GM06990 (cell line): Measurements from ENCODE around the gene KCNA2.

Experiments used
- DNase-seq: peaks from one replicate; pipeline ENCODE4 v3.0.0-alpha.2; 2011; ENCODE audit not compliant: insufficient read length; ENCODE audit errors: extremely low read depth
- H3K27me3 ChIP-seq: replicated peaks from 2 replicates; pipeline ENCODE4 v1.6.0; 2011; ENCODE audit warnings: low read length; ENCODE audit not compliant: control insufficient read depth, insufficient read depth
- H3K36me3 ChIP-seq: 2 replicates; pipeline ENCODE4 v1.5.1; 2011; ENCODE audit warnings: low read length; ENCODE audit not compliant: control insufficient read depth, insufficient read depth
- H3K4me3 ChIP-seq: replicated peaks from 2 replicates; pipeline ENCODE4 v1.5.1; 2011; ENCODE audit warnings: low read depth, mild to moderate bottlenecking, control low read depth, low read length
- CTCF ChIP-seq: IDR thresholded peaks from 2 replicates; pipeline ENCODE4 v1.5.1; 2011; ENCODE audit warnings: low read length, control low read depth, mild to moderate bottlenecking, inconsistent platforms; ENCODE audit not compliant: insufficient read depth, poor library complexity, severe bottlenecking

KCNA2 gene

GRCh38 chr1:110617116-110617515, 11.0 kb upstream of the KCNA2 start:
- no peak for TF ChIP-seq CTCF
- Histone ChIP-seq H3K36me3 (no peaks in the 10 kb centered on the region), H3K27me3 (no peaks in the 10 kb centered on the region), H3K4me3 (no peak overlapping the region)
- DNase-seq = no peak

GRCh38 chr1:110616587-110616986, 10.4 kb upstream of the KCNA2 start:
- H3K4me3 ChIP-seq = no peak overlapping the region
- no peak for DNase-seq
- H3K27me3 ChIP-seq = no peaks in the 10 kb centered on the region
- H3K36me3 ChIP-seq = no peaks in the 10 kb centered on the region
- TF ChIP-seq CTCF = no peak

GRCh38 chr1:110615548-110616130, 9.5 kb upstream of the KCNA2 start:
- TF ChIP-seq CTCF = peak; percentile 84
- DNase-seq = no peak
- Histone ChIP-seq H3K27me3 (no peaks in the 10 kb centered on the region), H3K4me3 (no peak overlapping the region), H3K36me3 (no peaks in the 10 kb centered on the region)

GRCh38 chr1:110612060-110612745, 6.0 kb upstream of the KCNA2 start:
- Histone ChIP-seq H3K27me3 (no peaks in the 10 kb centered on the region; the same call in 1 of the 2 replicates), H3K4me3 (no peak overlapping the region), H3K36me3 (no peaks in the 10 kb centered on the region)
- no peak for TF ChIP-seq CTCF
- no peak for DNase-seq

GRCh38 chr1:110610696-110611286, 4.6 kb upstream of the KCNA2 start:
- TF ChIP-seq CTCF = no peak
- no peaks in the 10 kb centered on the region for H3K36me3 ChIP-seq
- H3K27me3 ChIP-seq = peaks cover 6% of the 10 kb centered on the region
- no peak for DNase-seq
- no peak overlapping the region for H3K4me3 ChIP-seq

GRCh38 chr1:110610084-110610483, 3.9 kb upstream of the KCNA2 start:
- TF ChIP-seq CTCF = no peak

More at GRCh38 chr1:110610084-110610483, 3.9 kb upstream of the KCNA2 start:
- DNase-seq = no peak
- H3K4me3 ChIP-seq = no peak overlapping the region
- no peaks in the 10 kb centered on the region for H3K36me3 ChIP-seq
- peaks cover 8% of the 10 kb centered on the region for H3K27me3 ChIP-seq
